NCI-H2029 treated with DMSO at 0.1 percent for 48 hours (cell line): ENCODE data around the gene PIAS1.
"Not testable (repeated sequence)": the region's sequence is repeated elsewhere in the genome, so short reads cannot be mapped to it uniquely, and the experiment has no call there.

Experiments
- DNase-seq: peaks from one replicate; lab custom pipeline; 2025; lab: John Stamatoyannopoulos, UW

The PIAS1 gene

DNA sequence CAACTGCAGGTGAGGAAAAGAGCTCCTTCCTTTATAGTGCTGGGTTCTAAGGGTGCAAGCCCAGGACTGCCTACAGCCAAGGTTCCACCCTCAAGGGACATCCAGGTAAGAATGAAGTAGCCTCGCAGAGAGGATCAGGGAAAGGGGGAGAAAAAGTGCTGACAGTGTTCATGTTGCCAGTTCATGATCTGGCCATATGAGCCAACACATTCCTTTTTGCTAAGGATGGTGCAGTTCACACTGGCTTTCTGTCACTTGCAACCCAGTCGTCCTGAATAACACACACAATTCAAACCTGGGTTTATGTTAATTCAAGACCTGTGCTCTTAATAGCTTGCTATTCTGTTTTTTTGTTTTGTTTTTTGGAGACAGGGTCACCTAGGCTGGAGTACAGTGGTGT lies 166.4 kb downstream of the PIAS1 start:
- no peak for DNase-seq

DNA sequence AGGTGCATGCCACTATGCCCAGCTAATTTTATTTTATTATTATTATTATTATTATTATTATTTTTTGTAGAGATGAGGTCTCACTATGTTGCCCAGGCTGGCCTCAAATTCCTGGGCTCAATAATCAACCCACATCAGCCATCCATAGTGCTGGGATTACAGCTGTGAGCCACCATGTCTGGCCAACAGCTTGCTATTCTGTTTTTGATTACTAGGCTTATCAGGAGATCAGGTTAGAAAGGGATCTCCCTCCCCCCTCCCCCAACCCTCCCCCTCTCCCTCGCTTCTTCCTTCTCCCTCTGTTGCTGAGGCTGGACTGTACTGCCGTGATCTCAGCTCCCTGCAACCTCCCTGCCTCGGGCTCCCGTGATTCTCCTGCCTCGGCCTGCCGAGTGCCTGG lies 166.9 kb downstream of the PIAS1 start:
- DNase-seq, result no peak

DNA sequence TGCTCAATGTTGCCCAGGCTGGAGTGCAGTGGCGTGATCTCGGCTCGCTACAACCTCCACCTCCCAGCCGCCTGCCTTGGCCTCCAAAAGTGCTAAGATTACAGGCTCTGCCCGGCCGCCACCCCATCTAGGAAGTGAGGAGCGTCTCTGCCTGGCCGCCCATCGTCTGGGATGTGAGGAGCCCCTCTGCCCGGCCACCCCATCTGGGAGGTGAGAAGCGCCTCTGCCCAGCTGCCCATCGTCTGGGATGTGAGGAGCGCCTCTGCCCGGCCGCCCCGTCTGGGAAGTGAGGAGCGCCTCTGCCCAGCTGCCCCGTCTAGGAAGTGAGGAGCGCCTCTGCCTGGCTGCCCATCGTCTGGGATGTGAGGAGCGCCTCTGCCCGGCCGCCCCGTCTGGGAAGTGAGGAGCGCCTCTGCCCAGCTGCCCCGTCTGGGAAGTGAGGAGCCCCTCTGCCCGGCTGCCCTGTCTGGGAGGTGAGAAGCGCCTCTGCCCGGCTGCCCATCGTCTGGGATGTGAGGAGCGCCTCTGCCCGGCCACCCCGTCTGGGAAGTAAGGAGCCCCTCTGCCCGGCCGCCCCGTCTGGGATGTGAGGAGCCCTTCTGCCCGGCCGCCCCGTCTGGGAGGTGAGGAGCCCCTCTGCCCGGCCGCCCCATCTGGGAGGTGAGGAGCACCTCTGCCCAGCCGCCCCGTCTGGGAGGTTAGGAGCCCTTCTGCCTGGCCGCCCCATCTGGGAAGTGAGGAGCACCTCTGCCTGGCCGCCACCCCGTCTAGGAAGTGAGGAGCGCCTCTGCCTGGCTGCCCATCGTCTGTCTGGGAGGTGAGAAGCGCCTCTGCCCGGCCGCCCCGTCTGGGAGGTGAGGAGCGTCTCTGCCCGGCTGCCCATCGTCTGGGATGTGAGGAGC lies 167.7 kb downstream of the PIAS1 start:
- DNase-seq, result not testable (repeated sequence)

DNA sequence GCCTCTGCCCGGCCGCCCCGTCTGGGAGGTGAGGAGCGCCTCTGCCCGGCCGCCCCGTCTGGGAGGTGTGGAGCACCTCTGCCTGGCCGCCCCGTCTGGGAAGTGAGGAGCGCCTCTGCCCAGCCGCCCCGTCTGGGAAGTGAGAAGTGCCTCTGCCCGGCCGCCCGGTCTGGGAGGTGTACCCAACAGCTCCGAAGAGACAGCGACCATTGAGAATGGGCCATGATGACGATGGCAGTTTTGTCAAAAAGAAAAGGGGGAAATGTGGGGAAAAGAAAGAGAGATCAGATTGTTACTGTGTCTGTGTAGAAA lies 168.3 kb downstream of the PIAS1 start:
- DNase-seq, result not testable (repeated sequence)

DNA sequence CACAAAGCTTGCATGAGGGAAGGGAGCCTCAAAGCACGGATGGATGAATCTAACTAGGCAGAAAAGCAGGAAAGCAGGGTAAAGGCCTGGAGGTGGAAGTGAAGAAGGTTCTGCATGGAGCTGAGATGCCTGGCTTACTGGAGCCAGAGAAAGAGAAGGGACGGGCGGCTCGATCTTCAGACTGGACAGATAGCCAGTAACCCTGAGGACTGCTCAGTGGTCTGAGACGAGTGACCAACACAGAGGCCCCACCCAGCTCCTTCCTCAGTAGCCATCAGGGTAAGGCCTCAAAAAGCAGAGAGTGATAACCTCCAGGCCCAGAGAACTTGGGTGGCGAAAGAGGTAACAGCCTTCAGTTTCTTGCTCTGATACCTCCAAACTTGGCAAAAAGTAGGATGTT lies 169.1 kb downstream of the PIAS1 start:
- DNase-seq, result no peak

DNA sequence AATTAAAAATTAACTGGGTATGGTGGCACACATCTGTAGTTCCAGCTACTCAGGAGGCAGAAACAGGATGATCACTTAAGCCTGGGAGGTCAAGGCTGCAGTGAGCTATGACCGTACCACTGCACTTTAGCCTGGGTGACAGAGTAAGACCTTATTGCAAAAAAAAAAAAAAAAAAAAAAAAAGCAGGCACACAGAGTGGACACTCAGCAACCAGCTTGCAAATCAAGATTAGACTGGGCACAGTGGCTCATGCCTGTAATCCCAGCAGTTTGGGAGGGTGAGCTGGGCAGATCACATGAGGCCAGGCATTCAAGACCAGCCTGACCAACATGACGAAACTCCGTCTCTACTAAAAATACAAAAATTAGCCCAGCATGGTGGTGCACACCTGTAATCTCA lies 170.0 kb downstream of the PIAS1 start:
- no peak for DNase-seq

DNA sequence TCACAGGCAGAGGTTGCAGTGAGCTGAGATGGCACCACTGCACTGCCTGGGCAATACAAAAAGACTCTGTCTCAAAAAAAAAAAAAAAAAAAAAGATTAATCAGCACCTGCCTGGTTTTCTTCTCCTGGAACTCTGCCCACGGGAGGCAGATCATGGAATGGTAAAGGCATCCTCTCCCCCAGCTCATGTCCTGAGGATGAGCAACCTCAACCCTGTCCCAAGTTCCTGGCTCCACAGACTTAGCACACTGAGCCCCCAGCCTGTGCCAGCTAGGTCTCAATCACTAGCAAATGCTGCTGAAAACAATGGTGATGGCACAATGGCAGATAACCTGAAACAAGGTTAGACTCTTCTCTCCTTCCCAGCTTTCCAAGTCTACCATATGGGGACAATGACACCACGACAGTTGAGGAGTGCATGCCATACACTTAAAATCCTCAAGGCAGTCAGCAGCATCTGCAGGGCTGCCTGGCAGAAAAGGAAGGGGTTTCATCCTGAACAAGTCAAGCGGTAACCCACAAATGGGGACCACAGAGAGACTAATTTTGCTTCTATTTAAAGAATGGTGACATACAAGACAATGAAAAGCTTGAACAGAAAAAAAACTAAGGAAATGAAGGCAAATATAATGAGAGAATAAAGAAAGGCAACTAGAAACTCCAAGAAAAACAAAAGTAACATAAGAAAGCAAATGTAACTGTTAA lies 170.6 kb downstream of the PIAS1 start:
- DNase-seq, result no peak

DNA sequence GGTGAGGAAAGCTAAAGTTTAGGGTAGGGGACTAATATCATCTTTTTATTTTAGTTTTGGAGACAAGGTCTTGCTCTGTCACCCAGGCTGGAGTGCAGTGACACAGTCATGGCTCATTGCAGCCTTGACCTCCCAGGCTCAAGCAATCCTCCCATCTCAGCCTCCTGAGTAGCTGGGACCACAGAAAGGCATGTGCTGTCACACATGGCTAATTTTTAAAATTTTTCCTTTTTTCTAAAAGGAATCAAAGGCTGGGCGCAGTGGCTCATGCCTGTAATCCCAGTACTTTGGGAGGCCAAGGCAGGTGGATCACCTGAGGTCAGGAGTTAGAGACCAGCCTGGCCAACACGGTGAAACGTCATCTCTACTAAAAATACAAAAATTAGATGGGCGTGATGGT lies 171.3 kb downstream of the PIAS1 start:
- DNase-seq, result not testable (repeated sequence)

DNA sequence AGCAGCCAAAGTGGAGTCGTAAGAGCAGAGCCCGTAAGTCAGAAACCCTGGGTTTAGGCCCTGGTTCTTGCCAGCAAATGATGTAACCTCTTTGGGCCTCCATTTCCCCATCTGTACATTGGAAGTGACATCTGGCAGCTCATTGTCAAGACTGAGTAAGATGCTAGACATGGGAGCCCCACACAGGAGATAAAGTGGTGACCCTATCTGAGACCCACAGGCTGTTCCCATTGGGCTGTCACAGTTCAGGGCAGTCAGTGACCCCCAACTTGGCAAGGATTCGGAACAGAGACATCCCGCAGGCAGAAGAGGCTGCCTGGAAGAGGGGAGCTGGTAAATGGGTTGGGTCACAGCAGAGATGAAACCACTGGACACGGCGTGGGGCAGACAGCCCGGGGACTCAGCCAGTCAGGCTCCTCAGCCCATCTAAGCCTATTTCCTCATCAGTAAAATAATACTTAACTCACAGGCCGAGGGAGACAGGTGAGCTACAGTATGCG lies 173.6 kb downstream of the PIAS1 start:
- no peak for DNase-seq

DNA sequence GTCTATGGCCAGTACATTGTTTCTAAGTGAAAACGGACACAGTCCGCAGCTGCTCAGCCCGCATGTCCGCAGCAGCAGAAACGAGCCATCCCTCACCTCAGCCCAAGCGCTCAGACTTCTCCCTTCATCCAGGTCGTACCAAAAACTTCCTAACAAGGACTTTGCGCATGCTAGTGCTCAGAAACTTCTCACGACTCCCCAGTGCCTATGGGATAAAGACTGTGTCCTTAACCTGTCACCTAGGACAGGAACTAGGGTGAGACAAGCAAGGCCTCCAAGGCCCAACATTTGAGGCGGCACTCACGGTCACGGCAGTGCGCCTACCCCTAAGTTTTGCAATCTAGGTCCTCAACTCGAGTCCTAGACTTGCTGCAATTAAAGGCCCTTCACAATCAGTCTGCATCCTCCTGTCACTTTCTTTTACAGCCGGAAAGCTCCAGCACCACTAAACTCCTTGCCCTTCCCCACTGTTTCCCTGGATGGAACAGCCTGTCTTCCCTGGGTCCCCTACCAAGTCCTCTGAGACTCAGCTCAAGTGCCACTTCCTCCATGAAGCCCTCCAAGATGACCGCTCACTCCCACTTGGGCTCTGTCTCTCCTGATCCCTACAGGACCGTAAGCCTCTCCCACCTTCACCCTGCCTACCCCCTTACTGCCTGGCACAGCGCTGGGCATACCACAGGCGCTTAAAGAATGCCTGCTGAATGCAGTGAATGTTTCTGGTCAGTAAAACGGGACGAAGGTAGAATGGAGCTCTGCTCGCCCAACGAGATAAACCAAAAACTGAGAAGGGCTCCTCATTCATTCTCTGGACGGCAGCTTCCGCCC lies 174.2 kb downstream of the PIAS1 start:
- no peak for DNase-seq

DNA sequence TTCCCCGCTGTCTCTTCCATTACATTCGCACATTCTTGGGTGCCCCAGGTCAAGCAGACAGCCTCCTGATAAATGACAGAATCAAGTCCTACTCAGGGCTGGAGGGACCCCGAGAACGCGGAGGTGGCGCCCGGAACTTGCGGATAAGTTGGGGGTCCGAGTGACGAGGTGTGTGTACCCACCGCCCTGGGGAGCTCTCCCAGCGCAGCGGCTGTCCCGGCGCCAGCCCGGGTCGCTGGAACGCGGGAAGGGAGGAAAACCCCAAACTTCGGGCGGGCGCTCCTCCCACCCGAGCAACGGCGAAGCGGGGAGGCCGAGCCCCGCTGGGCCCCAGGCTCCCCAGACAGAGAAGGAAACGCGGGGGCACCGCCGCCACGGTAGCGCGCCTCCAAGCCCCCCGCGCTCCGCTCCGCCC lies 174.9 kb downstream of the PIAS1 start:
- DNase-seq, result no peak

DNA sequence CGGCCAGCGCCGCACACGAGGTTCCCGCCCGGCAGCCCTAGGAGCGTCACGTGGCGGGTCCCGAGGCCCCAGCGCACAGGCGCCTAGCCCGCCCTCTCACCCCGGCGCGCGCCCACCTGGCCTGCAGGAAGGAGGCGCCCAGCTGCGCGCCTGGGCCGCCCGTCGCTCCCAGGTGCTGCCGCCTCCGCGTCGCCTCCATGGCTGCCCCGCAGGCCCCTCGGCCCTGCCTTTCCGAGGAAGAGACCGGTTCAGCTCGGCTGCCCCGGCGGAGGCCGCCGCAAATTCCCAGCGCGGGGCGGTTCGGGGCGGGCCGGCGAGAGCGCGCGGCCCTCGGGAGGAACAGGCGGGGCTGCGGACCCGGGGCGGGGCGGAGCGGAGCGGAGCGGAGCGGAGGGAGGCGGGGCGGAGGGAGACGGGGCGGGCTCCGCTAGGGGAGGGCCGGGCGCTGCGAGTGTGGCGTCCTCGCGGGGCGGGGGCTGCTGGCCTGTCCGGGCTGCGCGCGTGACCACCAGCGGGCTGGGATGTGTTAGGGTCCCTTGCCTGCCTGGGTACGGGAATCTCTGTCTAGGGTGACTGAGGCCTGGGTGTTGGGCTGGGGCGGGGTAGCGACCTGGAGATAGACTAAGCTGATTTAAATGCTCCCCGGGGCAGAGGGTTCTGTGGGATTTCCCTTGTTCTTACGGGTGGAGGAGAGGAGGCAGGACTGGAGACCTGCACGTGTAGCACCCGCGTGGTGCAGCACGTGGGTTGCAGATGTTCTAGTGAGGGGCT lies 175.5 kb downstream of the PIAS1 start, which contains the start of gene CLN6:
Gene CLN6 (minus strand): TSS at position 343 of the 771 bp plus-strand sequence. CDS start 144 bp downstream, at position 199.
- no peak for DNase-seq

DNA sequence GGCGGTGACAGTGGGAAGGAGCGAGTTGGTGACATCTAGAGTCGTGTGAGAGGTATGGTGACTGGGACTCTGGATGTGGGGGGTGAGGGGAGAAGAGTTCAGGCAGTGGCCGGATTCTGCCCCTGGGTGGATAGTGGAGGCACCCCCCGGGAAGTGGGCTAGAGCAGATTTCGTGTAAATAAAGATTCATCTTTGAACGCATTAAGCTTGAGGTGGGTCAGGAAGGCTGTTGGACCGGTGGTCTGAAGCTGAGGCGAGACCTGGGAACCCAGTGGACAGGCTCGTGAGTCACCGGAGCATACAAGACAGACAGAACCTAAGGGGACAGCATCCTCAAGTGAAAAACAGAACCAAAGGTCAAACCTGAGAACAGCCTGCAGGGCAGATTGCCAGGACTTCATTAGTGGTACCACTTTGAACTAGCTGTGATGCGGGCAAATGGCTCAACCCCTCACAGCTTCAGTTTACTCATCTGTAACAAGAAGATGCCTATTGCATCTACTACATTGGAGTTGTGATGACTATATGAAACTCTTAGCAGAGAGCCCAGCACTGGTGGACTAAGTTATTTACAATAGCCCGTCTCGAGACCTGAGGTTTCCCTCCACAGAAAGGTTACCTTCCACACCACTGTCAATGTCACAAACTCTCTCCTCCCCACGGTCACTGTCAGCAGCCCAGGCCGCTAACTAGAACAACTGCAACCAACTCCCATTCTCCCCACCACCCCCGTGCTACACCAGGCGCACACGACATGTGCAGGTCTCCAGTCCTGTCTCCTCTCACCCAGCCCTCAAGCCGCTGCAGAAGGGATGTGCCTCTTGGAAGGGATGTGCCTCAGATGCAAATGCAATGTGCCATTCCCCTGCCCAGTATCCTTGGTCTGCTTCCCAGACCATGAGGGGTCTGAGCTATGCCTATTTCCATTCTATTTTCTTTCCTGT lies 176.3 kb downstream of the PIAS1 start:
- DNase-seq, result no peak

DNA sequence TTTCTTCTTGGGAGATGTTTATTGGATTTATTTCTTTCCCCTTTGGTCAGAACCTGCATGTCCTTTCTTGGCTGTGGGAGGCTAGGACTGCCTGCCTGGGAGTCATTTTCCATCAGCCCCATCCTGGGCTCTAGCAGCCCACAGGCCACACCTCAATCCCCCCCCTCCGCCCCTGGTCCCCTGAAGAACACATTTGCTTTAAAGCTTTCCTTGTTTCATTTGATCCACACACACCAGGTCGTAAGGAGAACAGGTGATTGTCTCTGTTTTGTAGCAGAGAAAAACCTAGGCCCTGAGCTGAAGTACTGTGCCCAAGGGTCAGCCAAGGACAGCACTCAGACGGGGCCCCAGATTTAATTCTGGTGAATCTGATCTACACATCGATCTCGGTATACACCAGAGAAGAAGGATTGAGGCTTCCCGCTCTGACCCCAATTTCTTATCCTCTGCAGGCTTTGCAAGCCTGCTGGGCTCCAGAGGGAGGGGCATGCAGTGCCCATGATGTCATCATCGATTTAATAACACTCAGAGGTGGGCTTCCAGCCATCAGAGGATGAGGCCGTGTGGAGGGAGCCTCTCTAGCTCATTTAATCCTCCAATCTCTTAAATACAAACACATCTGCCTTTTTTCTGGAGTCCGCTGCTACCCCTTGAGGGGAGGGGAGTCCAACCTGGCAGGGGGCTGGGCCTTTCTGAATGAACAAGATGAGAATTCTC lies 177.1 kb downstream of the PIAS1 start:
- no peak for DNase-seq

DNA sequence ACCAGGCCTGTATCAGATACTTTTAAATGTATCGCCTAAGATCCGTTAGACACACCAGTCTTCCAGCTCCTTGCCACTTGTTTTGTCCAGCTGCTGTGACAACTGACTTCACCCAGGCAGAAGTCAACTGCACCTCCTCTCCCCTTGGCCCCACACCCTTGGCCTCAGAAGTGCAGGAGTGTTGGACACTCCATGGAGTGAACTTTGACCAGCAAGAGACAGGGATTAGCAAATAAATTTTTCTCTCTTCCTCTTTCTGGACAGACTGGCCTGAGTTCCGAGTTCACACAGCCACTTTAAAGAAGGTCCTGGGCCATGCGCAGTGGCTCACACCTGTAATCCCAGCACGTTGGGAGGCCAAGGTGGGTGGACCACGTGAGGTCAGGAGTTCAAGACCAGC lies 178.3 kb downstream of the PIAS1 start:
- no peak for DNase-seq

DNA sequence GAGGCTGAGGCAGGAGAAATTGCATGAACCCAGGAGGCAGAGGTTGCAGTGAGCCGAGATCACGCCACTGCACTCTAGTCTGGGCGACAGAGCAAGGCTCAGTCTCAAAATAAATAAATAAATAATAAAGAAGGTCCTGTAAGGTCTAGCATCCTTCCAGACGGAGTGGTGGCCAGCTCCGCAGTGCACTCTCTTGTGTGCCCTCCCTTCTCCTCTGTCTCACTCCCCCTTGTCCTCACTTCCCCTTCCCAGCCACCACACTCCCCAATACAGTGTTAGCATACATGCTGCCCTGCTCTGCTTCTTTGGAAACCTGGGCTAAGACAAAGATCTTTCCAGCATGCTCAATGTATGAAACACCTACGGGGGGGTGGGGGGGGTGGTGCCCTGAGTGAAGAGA lies 178.8 kb downstream of the PIAS1 start:
- no peak for DNase-seq

DNA sequence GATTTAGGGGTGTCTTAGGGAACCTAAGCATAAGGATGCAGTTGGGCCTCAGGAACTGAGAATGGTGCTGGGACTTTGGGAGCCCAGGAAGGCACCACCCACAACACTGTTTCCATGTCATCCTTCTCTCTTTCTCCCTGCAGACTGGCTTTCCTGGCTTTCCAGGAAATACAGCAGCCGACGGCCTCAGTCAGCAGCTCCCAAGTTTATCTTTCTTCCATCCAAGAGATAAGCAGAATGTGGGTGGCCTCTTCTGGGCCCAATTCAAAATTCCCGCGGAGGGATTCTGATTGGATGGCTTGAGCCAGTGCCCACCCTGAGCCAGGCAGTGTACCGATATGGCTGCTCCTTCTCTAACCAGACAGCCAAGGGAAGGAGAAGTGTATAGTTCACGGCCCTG lies 179.9 kb downstream of the PIAS1 start:
- no peak for DNase-seq

DNA sequence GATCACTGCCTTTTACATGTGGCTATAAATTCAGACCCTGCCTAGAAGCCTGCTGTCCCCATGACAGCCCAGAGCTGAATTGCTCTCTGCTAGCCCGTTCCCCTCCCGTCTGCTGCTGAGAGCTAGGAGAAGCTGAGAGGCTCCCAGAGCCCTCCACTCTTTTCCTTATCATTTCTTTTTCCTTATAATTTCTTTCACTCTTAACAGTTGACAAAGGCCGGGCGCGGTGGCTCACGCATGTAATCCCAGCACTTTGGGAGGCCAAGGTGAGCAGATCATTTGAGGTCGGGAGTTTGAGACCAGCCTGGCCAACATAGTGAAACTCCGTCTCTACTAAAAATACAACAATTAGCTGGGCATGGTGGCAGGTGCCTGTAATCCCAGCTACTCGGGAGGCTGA lies 180.4 kb downstream of the PIAS1 start:
- not testable (repeated sequence) for DNase-seq

DNA sequence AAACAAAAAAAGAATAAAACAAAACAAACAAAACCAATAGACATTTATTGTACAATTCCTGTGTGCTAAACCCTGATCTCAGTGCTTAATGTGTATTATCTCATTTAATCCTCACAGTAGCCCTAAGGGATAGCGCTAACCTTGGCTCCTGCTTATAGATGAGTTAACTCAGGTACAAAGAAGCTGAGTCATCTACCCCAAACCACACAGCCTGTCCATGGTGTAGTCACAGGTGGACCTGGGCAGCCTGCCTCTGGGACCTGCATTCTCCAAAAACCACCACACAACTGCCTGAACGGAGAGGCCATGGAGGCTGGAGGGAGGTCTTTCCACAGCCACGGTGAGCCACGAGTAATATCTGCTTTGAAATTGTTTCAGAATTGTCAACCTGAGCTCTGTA lies 180.9 kb downstream of the PIAS1 start:
- no peak for DNase-seq

DNA sequence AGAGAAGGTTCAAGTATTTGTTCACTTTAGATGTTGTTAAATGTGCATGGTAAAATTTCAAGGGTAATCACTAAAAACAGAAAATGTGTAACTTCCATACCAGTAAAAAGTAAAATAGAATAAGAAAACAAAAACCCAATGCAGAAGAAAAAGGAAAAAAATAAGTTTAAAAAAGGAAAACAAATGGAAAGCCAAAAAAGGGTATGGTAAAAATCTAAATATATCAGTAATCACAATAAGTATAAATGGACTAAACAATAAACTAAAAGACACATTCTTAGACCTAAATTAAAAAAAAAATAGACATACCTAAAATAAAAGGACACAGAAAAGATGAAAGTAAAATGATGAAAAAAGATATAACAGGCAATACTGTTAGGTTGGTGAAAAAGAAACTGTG lies 184.9 kb downstream of the PIAS1 start:
- DNase-seq, result no peak
